ENCODE data around the gene LASP1NB.
"Not testable (repeated sequence)": the region's sequence is repeated elsewhere in the genome, so short reads cannot be mapped to it uniquely, and the experiment has no call there.

LASP1NB gene

DNA sequence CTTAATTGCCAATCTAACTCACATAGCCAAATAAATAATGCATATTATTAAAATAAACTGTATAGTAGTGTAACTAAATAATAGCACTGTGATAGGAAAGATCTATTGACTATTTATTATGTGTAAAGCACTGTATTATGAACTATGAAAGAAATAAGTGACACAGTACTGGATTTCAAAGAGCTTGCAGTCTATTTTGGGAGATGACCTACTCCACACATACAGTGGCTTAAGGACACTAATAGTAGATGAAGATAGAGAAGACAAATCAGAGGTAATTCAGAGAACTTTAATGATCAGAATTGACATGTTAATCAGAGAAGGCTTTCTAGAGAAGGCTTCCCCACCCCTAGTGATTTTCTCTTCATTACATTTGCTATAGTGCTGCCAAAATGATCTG, 14.6 kb downstream of the LASP1NB start:
- no peak overlapping the region for H3K4me3 Mint-ChIP-seq
- CTCF ChIA-PET: interaction anchor here (1.5 kb wide), 1 partner anchor 43 kb away, joined by 4 read pairs; no protein-coding TSS in a partner anchor
- H3K4me1 Mint-ChIP-seq (ENCODE audit: low read depth): peaks cover 2% of the 10 kb centered on the region
- no peak for DNase-seq
- TF ChIP-seq, protein P1, sequence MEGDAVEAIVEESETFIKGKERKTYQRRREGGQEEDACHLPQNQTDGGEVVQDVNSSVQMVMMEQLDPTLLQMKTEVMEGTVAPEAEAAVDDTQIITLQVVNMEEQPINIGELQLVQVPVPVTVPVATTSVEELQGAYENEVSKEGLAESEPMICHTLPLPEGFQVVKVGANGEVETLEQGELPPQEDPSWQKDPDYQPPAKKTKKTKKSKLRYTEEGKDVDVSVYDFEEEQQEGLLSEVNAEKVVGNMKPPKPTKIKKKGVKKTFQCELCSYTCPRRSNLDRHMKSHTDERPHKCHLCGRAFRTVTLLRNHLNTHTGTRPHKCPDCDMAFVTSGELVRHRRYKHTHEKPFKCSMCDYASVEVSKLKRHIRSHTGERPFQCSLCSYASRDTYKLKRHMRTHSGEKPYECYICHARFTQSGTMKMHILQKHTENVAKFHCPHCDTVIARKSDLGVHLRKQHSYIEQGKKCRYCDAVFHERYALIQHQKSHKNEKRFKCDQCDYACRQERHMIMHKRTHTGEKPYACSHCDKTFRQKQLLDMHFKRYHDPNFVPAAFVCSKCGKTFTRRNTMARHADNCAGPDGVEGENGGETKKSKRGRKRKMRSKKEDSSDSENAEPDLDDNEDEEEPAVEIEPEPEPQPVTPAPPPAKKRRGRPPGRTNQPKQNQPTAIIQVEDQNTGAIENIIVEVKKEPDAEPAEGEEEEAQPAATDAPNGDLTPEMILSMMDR (IDR thresholded peaks at IDR 0.05): no peak
- H3K9me3 Mint-ChIP-seq: no peaks in the 10 kb centered on the region
- no peak for ATAC-seq
- H3K36me3 Mint-ChIP-seq (ENCODE audit: low read depth): no peaks in the 10 kb centered on the region
- POLR2A ChIA-PET: interaction anchor here (1.2 kb wide), 2 partner anchors 42 to 86 kb away, joined by 3 to 5 read pairs; partner anchors contain the start of gene RPL23
- H3K27ac Mint-ChIP-seq: no peak overlapping the region
- intact Hi-C loops (cut with micrococcal nuclease): no loop called here
- no peaks in the 10 kb centered on the region for H3K27me3 Mint-ChIP-seq

DNA sequence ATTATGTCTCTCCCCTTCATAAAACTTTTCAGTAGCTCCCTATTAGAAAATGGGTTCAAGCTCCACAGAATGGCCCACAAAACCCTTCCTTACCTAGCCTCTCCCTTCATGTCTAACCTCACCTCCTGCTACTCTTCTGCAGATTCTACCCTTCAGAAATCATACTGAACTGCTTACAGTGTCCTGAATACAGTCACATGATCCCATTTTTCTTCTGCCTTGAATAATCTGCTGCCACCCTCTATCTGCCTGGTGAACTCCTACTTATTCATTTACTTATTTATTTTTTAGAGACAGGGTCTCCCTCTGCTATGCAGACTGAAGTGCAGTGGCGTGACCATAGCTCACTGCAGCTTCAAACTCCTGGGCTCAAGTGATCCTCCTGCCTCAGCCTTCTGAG, 15.0 kb downstream of the LASP1NB start:
- ATAC-seq (no peak), DNase-seq (no peak)
- no peaks in the 10 kb centered on the region for H3K36me3 Mint-ChIP-seq (ENCODE audit: low read depth)
- H3K4me3 Mint-ChIP-seq: no peak overlapping the region
- no peak overlapping the region for H3K27ac Mint-ChIP-seq
- ChIA-PET POLR2A (interaction anchor here (1.1 to 1.2 kb wide), 3 partner anchors 37 to 87 kb away, joined by 3 to 5 read pairs (median 3); partner anchors contain the start of gene RPL23), CTCF (interaction anchor here (0.8 to 1.5 kb wide), 5 partner anchors 9 to 224 kb away, joined by 3 to 5 read pairs (median 4); partner anchors contain the start of gene LASP1NB)
- TF ChIP-seq, protein P1 (IDR thresholded peaks at IDR 0.05): no peak
- H3K9me3 Mint-ChIP-seq: no peaks in the 10 kb centered on the region
- intact Hi-C loops (cut with micrococcal nuclease): no loop called here
- H3K27me3 Mint-ChIP-seq: no peaks in the 10 kb centered on the region
- peaks cover 2% of the 10 kb centered on the region for H3K4me1 Mint-ChIP-seq (ENCODE audit: low read depth)

DNA sequence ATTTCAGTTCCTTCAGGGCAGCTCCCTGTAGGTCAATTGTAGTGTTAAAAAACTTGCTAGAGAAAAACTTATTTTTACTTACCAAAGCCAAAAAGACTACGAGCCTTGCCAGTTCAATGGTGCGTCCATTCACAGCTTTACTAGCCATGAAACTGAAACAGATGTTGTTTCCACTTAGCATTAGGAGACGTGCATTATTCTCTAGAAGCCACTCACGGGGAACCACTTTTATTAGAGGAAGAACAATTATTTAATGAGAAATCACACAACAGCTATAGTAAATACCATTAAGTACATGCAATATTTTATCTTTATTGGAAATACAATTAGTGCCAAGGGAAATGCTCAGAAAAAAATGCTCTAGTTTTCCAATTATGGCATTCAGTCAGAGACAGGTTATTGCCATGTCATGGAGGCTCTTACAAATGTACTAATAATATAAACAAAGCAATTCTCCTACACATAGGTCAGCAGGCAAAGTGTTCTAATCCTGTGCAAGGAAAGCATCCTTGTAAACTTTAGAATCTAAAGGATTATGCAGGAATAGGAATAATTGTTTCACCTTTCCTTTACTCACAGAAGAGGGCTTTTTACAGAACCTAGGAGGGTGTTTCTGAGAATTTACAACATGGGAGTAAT, 17.4 kb downstream of the LASP1NB start:
- ChIA-PET POLR2A (interaction anchor here (0.6 to 1.2 kb wide), 4 partner anchors 21 to 90 kb away, joined by 3 to 5 read pairs (median 4); no protein-coding TSS in a partner anchor), CTCF (interaction anchor here (1.1 to 2.0 kb wide), 4 partner anchors 18 to 222 kb away, joined by 3 to 7 read pairs (median 4); partner anchors contain the start of gene LASP1NB)
- intact Hi-C loops (cut with micrococcal nuclease): no loop called here
- DNase-seq (no peak), ATAC-seq (no peak)
- Mint-ChIP-seq H3K9me3 (no peaks in the 10 kb centered on the region), H3K27ac (no peak overlapping the region), H3K4me1 (ENCODE audit: low read depth) (peaks cover 2% of the 10 kb centered on the region), H3K27me3 (no peaks in the 10 kb centered on the region), H3K36me3 (ENCODE audit: low read depth) (no peaks in the 10 kb centered on the region), H3K4me3 (no peak overlapping the region)
- TF ChIP-seq, protein P1 (IDR thresholded peaks at IDR 0.05): no peak

DNA sequence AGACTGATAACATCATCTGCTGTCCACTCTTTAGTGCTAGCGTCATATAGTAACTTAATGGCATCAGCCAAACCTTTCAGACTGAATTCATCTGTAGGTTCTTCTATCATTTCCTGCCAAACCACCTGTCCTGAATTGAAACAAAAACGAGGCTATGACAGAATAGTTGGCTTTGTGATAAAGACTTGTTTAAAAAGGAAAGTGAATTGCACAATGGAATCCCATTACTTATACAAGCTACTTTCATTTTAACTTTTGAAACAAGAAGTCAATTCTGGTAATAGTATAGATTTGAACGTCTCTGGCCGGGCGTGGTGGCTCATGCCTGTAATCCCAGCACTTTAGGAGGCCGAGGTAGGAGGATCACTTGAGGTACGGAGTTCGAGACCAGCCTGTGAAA, 18.2 kb downstream of the LASP1NB start:
- DNase-seq: no peak
- ChIA-PET CTCF (interaction anchor here (1.1 to 2.0 kb wide), 4 partner anchors 19 to 221 kb away, joined by 3 to 7 read pairs (median 4); partner anchors contain the start of gene LASP1NB), POLR2A (interaction anchor here (0.6 to 1.1 kb wide), 5 partner anchors 21 to 401 kb away, joined by 3 read pairs; partner anchors contain the start of gene RPL23)
- TF ChIP-seq, protein P1 (IDR thresholded peaks at IDR 0.05): no peak
- no peaks in the 10 kb centered on the region for H3K36me3 Mint-ChIP-seq (ENCODE audit: low read depth)
- H3K4me1 Mint-ChIP-seq (ENCODE audit: low read depth): peaks cover 2% of the 10 kb centered on the region
- ATAC-seq: peak; percentile 67
- H3K27ac Mint-ChIP-seq: no peak overlapping the region
- H3K4me3 Mint-ChIP-seq: no peak overlapping the region
- H3K9me3 Mint-ChIP-seq: no peaks in the 10 kb centered on the region
- no peaks in the 10 kb centered on the region for H3K27me3 Mint-ChIP-seq
- intact Hi-C loops (cut with micrococcal nuclease): no loop called here

DNA sequence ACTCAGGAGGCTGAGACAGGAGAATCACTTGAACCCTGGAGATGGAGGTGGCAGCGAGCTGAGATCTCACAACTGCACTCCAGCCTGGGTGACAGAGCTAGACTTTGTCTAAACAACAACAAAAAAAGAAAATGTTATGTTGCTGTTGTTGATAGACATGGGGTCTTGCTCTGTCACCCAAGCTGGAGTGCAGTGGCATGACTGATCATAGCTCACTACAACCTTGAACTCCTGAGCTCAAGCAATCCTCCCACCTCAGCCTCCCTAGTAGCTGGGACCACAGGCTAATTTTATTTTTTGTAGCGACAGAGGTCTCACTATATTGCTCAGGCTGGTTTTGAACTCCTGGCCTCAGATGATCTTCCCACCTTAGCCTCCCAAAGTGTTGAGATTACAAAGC, 21.8 kb downstream of the LASP1NB start:
- ChIA-PET CTCF (interaction anchor here (0.9 to 1.6 kb wide), 5 partner anchors 15 to 217 kb away, joined by 3 to 4 read pairs (median 3); partner anchors contain the start of genes CWC25 and LASP1NB), POLR2A (interaction anchor here (1.3 kb wide), 1 partner anchor 98 kb away, joined by 3 read pairs; no protein-coding TSS in a partner anchor)
- H3K4me3 Mint-ChIP-seq: no peak overlapping the region
- H3K9me3 Mint-ChIP-seq: no peaks in the 10 kb centered on the region
- no peak overlapping the region for H3K27ac Mint-ChIP-seq
- intact Hi-C loops (cut with micrococcal nuclease): no loop called here
- TF ChIP-seq, protein P1 (IDR thresholded peaks at IDR 0.05): no peak
- ATAC-seq (peak; percentile 47), DNase-seq (peak; percentile 40)
- no peaks in the 10 kb centered on the region for H3K36me3 Mint-ChIP-seq (ENCODE audit: low read depth)
- no peaks in the 10 kb centered on the region for H3K27me3 Mint-ChIP-seq
- peaks cover 2% of the 10 kb centered on the region for H3K4me1 Mint-ChIP-seq (ENCODE audit: low read depth)

DNA sequence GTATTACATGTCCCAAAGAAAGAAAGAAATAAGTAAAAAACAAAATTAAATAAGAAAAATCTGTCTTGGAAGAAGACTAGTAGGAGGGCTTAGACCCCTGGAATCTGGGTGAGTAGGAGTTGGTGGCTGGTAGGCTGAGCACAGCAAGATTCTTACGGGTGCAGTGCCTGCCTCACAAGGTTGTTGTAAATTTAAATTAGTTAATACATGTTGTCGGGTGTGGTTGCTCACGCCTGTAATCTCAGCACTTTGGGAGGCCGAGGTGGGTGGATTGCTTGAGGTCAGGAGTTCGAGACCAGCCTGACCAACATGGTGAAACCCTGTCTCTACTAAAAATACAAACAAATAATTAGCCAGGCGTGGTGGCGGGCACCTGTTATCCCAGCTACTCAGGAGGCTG, 28.4 kb downstream of the LASP1NB start:
- POLR2A ChIA-PET: interaction anchor here (0.7 kb wide), 1 partner anchor 134 kb away, joined by 3 read pairs; no protein-coding TSS in a partner anchor
- H3K36me3 Mint-ChIP-seq (ENCODE audit: low read depth); H3K27ac Mint-ChIP-seq; ATAC-seq; intact Hi-C loops (cut with micrococcal nuclease); H3K4me1 Mint-ChIP-seq (ENCODE audit: low read depth); H3K27me3 Mint-ChIP-seq; CTCF ChIA-PET; DNase-seq; H3K4me3 Mint-ChIP-seq; H3K9me3 Mint-ChIP-seq: not testable (repeated sequence)
